Endothelial cell of umbilical vein (primary cell): ENCODE data around the gene MYH3.

Source experiments
- CTCF ChIP-seq, 2 donors: IDR thresholded peaks; 1 replicate in 1 of 2; 2 replicates in 1 of 2; pipeline ENCODE4 v1.5.1; 2011; ENCODE audit warnings: low read length in 2 of 2, mild to moderate bottlenecking in 2 of 2, moderate library complexity in 2 of 2, control low read depth in 1 of 2, inconsistent platforms in 1 of 2, low read depth in 1 of 2; ENCODE audit not compliant: insufficient read depth in 1 of 2; ENCODE audit errors: extremely low read depth in 1 of 2
- EZH2 ChIP-seq: IDR thresholded peaks from 2 replicates; pipeline ENCODE4 v1.6.1; 2012; ENCODE audit warnings: borderline replicate concordance, low read depth, mild to moderate bottlenecking, moderate library complexity, low read length, inconsistent platforms; ENCODE audit not compliant: severe bottlenecking
- JUN ChIP-seq: IDR thresholded peaks from 2 replicates; pipeline ENCODE4 v1.6.1; 2011; ENCODE audit warnings: borderline replicate concordance, low read depth; ENCODE audit not compliant: insufficient read length, insufficient read depth
- MAX ChIP-seq: IDR thresholded peaks from 2 replicates; pipeline ENCODE4 v1.6.1; 2011; ENCODE audit not compliant: insufficient read depth, insufficient read length
- MYC ChIP-seq: IDR thresholded peaks from one replicate; pipeline ENCODE4 v1.6.1; 2011; ENCODE audit warnings: mild to moderate bottlenecking, low read depth, low read length
- POLR2A ChIP-seq: IDR thresholded peaks from 2 replicates; pipeline ENCODE4 v1.6.1; 2012; ENCODE audit warnings: low read depth, mild to moderate bottlenecking, control low read depth, low read length
- POLR2AphosphoS5 ChIP-seq: IDR thresholded peaks from 2 replicates; pipeline ENCODE4 v1.6.1; 2012; ENCODE audit warnings: low read depth, mild to moderate bottlenecking, control low read depth, low read length, moderate library complexity; ENCODE audit not compliant: insufficient read depth

GRCh38 chr17:10663231-10663630, 6.1 kb upstream of the MYH3 start:
- TF ChIP-seq CTCF (IDR thresholded peaks at IDR 0.05; ENCODE audit: extremely low read depth in 1 of 2, insufficient read depth in 1 of 2, low read depth in 1 of 2, low read length in 2 of 2) (no peak), MAX (no peak), POLR2AphosphoS5 (no peak), EZH2 (no peak), POLR2A (no peak), MYC (no peak), JUN (no peak)
